K562 (cell line): ENCODE measurements around the gene ARFGEF2. TPM values are rescaled to one million over a fixed set of nuclear protein-coding genes. Genes with fewer than 3 reads are reported as not detected.
A peak's percentile ranks its signal among the peaks of the same experiment; 100 is the strongest.

Source experiments
- ATAC-seq: fragments of 200-7000 bp; cut with Tn5 transposase; 3 replicates; pipeline ENCODE4 v1.9.1; 2020; ENCODE audit warnings: moderate library complexity
- BruUV-seq: library from RNA; stranded (reverse); fragments of 400-500 nt; replicated peaks from 2 replicates; lab custom pipeline; 2021; lab: Mats Ljungman, UMichigan
- CTCF ChIA-PET: fragments of 300-600 bp; formaldehyde crosslinking; extraction: SDS; loops from one replicate; lab custom pipeline; 2021; ENCODE audit warnings: low intra/inter-chr PET ratio; lab: Yijun Ruan, JAX
- POLR2A ChIA-PET: fragments of 300-600, 350-650 bp; sonication (Branson Sonifier 250); formaldehyde crosslinking; extraction: SDS; loops from one replicate; lab custom pipeline; 2021; ENCODE audit warnings: antibody characterized with exemption, inconsistent platforms; lab: Yijun Ruan, JAX
- DNase-seq, 4 experiments: peaks; one replicate each; pipeline versions ENCODE4 v3.0.0 to v3.0.0-alpha.2; 2011 to 2018; ENCODE audit warnings: low spot score in 3 of 4, mixed read lengths in 3 of 4; ENCODE audit errors: extremely low read depth in 1 of 4
- FAIRE-seq: peaks from 2 replicates; lab custom pipeline; 2011; peaks lifted over from hg19 to GRCh38; lab: Jason Lieb, UNC
- H2AFZ ChIP-seq: 2 replicates; pipeline ENCODE4 v1.6.0; 2011; ENCODE audit warnings: low read depth, low read length, control low read depth, inconsistent platforms
- H3K27ac ChIP-seq: fragments of 200-600 bp; 3 replicates; pipeline ENCODE4 v1.8.0; 2011; ENCODE audit warnings: low read depth, mild to moderate bottlenecking, control low read depth, inconsistent platforms, low read length, moderate library complexity, mixed read lengths; ENCODE audit errors: extremely low read depth
- H3K27me3 ChIP-seq, 2 experiments: fragments of 300-600 bp in 1 of 2; 2 replicates in 1 of 2; 3 replicates in 1 of 2; pipeline versions ENCODE4 v1.6.0 to v1.8.0; 2011; ENCODE audit warnings: inconsistent platforms in 2 of 2, low read length in 2 of 2, mild to moderate bottlenecking in 1 of 2, mixed read lengths in 1 of 2, moderate library complexity in 1 of 2; ENCODE audit not compliant: control insufficient read depth in 2 of 2, insufficient read depth in 2 of 2
- H3K36me3 ChIP-seq: fragments of 300-600 bp; 3 replicates; pipeline ENCODE4 v1.8.0; 2011; ENCODE audit warnings: mild to moderate bottlenecking, low read length, inconsistent platforms; ENCODE audit not compliant: control insufficient read depth, insufficient read depth
- H3K4me1 ChIP-seq, 2 experiments: fragments of 200-600 bp in 1 of 2; replicated peaks in 1 of 2; 2 replicates in 1 of 2; 3 replicates in 1 of 2; pipeline versions ENCODE4 v1.5.1 to v1.8.0; 2011; ENCODE audit warnings: inconsistent platforms in 2 of 2, low read length in 2 of 2, mild to moderate bottlenecking in 1 of 2, mixed read lengths in 1 of 2, moderate library complexity in 1 of 2; ENCODE audit not compliant: control insufficient read depth in 2 of 2, insufficient read depth in 2 of 2
- H3K4me2 ChIP-seq: 2 replicates; pipeline ENCODE4 v1.6.1; 2011; ENCODE audit warnings: low read length, control low read depth, inconsistent platforms, mixed read lengths; ENCODE audit not compliant: insufficient read depth
- H3K4me3 ChIP-seq: fragments of 200-600 bp; sonication (generic), shearing (Covaris generic); 2 replicates; pipeline ENCODE4 v1.5.1; 2016; ENCODE audit warnings: control low read depth, inconsistent platforms
- H3K79me2 ChIP-seq: fragments of 200-600 bp; 3 replicates; pipeline ENCODE4 v1.8.0; 2011; ENCODE audit warnings: low read length, inconsistent platforms; ENCODE audit not compliant: control insufficient read depth, insufficient read depth
- H3K9ac ChIP-seq, 2 experiments: 2 replicates each; pipeline versions ENCODE4 v1.6.0 to v1.6.1; 2011; ENCODE audit warnings: low read depth in 2 of 2, low read length in 2 of 2, control low read depth in 1 of 2, inconsistent platforms in 1 of 2, mild to moderate bottlenecking in 1 of 2, mixed read lengths in 1 of 2; ENCODE audit not compliant: insufficient read depth in 1 of 2
- H3K9me1 ChIP-seq: one replicate; pipeline ENCODE4 v1.6.0; 2011; ENCODE audit warnings: inconsistent platforms, mild to moderate bottlenecking, low read length, moderate library complexity; ENCODE audit not compliant: control insufficient read depth, insufficient read depth
- H3K9me3 ChIP-seq: replicated peaks from 2 replicates; pipeline ENCODE4 v1.5.1; 2011; ENCODE audit warnings: low read depth, low read length, inconsistent platforms; ENCODE audit not compliant: control insufficient read depth, insufficient read depth
- H4K20me1 ChIP-seq: replicated peaks from 2 replicates; pipeline ENCODE4 v1.6.1; 2011; ENCODE audit warnings: low read length, inconsistent platforms, mixed read lengths; ENCODE audit not compliant: control insufficient read depth, insufficient read depth
- ELF1 ChIP-seq: fragments of 200-800 bp; sonication (Bioruptor generic); IDR thresholded peaks from 2 replicates; pipeline ENCODE4 v1.6.1; 2016; ENCODE audit warnings: missing genetic modification characterization, missing compliant biosample characterization
- FOXJ3 ChIP-seq: sonication (generic); formaldehyde crosslinking; IDR thresholded peaks from 2 replicates; pipeline ENCODE4 v1.4.0; 2020; ENCODE audit warnings: mild to moderate bottlenecking, missing genetic modification reagents
- FUS ChIP-seq: fragments of 200-400 bp; formaldehyde crosslinking; optimal IDR thresholded peaks from 2 replicates; pipeline ENCODE3; 2017; ENCODE audit warnings: low read depth, low read length
- MXI1 ChIP-seq: IDR thresholded peaks from 2 replicates; pipeline ENCODE4 v1.6.1; 2011; ENCODE audit warnings: low read depth, mild to moderate bottlenecking, improper control_type of control experiment, low read length
- RAD21 ChIP-seq, 2 experiments: fragments of 250-450 bp in 1 of 2; fragments of 450-650 bp in 1 of 2; sonication (Bioruptor Pico) in 1 of 2; formaldehyde crosslinking in 1 of 2; IDR thresholded peaks in 1 of 2; conservative IDR thresholded peaks in 1 of 2; 2 replicates each; pipeline versions ENCODE4 v1.4.0 to v1.8.0; 2020 to 2022; ENCODE audit warnings: mild to moderate bottlenecking in 2 of 2, moderate library complexity in 1 of 2
- RBM22 ChIP-seq: fragments of 200-400 bp; formaldehyde crosslinking; IDR thresholded peaks from 2 replicates; pipeline ENCODE4 v1.6.1; 2018; ENCODE audit warnings: low read length, low read depth; ENCODE audit not compliant: poor library complexity, severe bottlenecking
- RCOR1 ChIP-seq, 2 experiments: IDR thresholded peaks; 2 replicates each; pipeline ENCODE4 v1.6.1; 2012; ENCODE audit warnings: low read depth in 2 of 2, low read length in 2 of 2, borderline replicate concordance in 1 of 2, improper control_type of control experiment in 1 of 2
- ZZZ3 ChIP-seq: fragments of 450-650 bp; IDR thresholded peaks from 2 replicates; pipeline ENCODE4 v1.6.1; 2016; ENCODE audit warnings: antibody characterized with exemption, mild to moderate bottlenecking, moderate library complexity
- WGBS: fragments of 100-300 bp; shearing (Covaris generic); methylation state at CpG from one replicate; pipeline ENCODE4 v1.1.6; 2016; ENCODE audit warnings: low coverage, mixed read lengths; ENCODE audit not compliant: insufficient coverage; ENCODE audit errors: missing lambda C conversion rate; 5-methylcytosine and 5-hydroxymethylcytosine counted together
- in situ Hi-C: fragments of 300-500 bp; cut with MboI; formaldehyde crosslinking; loops from 4 replicates; pipeline ENCODE4 v1.15.0; 2018; ENCODE audit warnings: inconsistent platforms, mixed read lengths
- intact Hi-C: fragments of 100-400 bp; cut with micrococcal nuclease; formaldehyde crosslinking; loops from 2 replicates; pipeline ENCODE4 v1.14.2; 2022
- polyA plus RNA-seq, 8 experiments: library from polyadenylated mRNA; depleted of rRNA in 4 of 8; stranded (reverse) in 5 of 8; unstranded in 3 of 8; fragments of >200 nt; fragmentation: Nextera tagmentation in 2 of 8; fragmentation: Illumina TruSeq in 1 of 8; extraction: Ambion mirVana in 2 of 8; extraction: Trizol in 1 of 8; gene quantifications; 2 replicates each; pipeline versions ENCODE4 v1.2.1 to v1.2.3, GENCODE V29; 2011 to 2014; ENCODE audit warnings: inconsistent platforms in 1 of 8, missing spikeins in 1 of 8
- total RNA-seq, 7 experiments: library from RNA; depleted of rRNA in 6 of 7; stranded (reverse); fragments of >200 nt in 6 of 7; fragmentation: Illumina TruSeq in 2 of 7; extraction: Trizol in 2 of 7; gene quantifications; 2 replicates each; pipeline versions ENCODE4 v1.2.1 to v1.2.3, GENCODE V29; 2011 to 2021; ENCODE audit warnings: low replicate concordance in 1 of 7
- TF ChIP-seq, protein P1 (sequence below): sonication (generic); formaldehyde crosslinking; IDR thresholded peaks from 2 replicates; pipeline ENCODE4 v1.8.0; 2022; ENCODE audit warnings: missing genetic modification reagents, mild to moderate bottlenecking, borderline replicate concordance
- TF ChIP-seq, protein P2 (sequence below): fragments of 250-450 bp; sonication (Bioruptor Pico); IDR thresholded peaks from 2 replicates; pipeline ENCODE4 v1.4.0; 2020; ENCODE audit warnings: mild to moderate bottlenecking
- TF ChIP-seq, protein P3 (sequence below), 3 experiments: IDR thresholded peaks in 2 of 3; conservative IDR thresholded peaks in 1 of 3; 2 replicates each; pipeline ENCODE4 v1.5.1; 2011 to 2012; ENCODE audit warnings: low read length in 3 of 3, mild to moderate bottlenecking in 3 of 3, control low read depth in 2 of 3, improper control_type of control experiment in 1 of 3, inconsistent platforms in 1 of 3, low read depth in 1 of 3, mixed read lengths in 1 of 3, moderate library complexity in 1 of 3; ENCODE audit not compliant: insufficient read depth in 2 of 3
- TF ChIP-seq, protein P4 (sequence below): IDR thresholded peaks from 2 replicates; pipeline ENCODE4 v1.6.1; 2011; ENCODE audit not compliant: insufficient read length; ENCODE audit errors: extremely low read depth

The ARFGEF2 gene
- total and polyA plus RNA-seq, 9 of the 15 experiments (the other 6 are each of a cell fraction or from before 2014, with no cell fraction given): 4.2 to 18.8 (median 13.7) TPM

DNA sequence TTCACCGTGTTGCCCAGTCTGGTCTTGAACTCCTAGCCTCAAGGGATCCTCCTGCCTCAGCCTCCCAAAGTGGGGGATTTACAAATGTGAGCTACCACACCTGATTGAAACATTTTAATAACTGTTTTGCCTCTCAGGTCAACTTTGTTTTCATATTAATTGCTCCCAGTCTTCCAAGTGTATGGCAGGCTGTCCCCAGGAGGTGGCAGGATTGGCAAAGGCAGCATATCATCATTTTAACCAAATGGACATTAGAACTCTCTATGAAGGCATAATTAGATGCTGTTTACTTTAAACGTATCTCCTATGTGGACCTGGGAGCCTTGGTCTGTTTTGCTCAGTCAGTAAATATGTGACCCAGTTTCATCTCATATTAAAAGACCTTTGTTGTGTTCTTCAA is 65.4 kb downstream of the ARFGEF2 start:
- Histone ChIP-seq H3K4me2 (no peak overlapping the region), H3K9ac (no peak overlapping the region), H4K20me1 (no peaks in the 10 kb centered on the region), H3K79me2 (no peaks in the 10 kb centered on the region), H2AFZ (no peak overlapping the region), H3K9me3 (no peaks in the 10 kb centered on the region; the same call in 1 of the 2 replicates), H3K4me3 (no peak overlapping the region), H3K36me3 (peaks cover 87% of the 10 kb centered on the region), H3K4me1 (no peaks in the 10 kb centered on the region; a peak in 1 of 5 replicates), H3K27me3 (no peaks in the 10 kb centered on the region), H3K9me1 (no peaks in the 10 kb centered on the region), H3K27ac (no peak overlapping the region)
- POLR2A ChIA-PET: no interaction called here
- intact Hi-C loops: loop anchor here (2.0 to 10.0 kb wide), 2 partner anchors 108 to 230 kb away; no protein-coding TSS in a partner anchor
- TF ChIP-seq, protein P1, sequence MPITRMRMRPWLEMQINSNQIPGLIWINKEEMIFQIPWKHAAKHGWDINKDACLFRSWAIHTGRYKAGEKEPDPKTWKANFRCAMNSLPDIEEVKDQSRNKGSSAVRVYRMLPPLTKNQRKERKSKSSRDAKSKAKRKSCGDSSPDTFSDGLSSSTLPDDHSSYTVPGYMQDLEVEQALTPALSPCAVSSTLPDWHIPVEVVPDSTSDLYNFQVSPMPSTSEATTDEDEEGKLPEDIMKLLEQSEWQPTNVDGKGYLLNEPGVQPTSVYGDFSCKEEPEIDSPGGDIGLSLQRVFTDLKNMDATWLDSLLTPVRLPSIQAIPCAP (CRISPR knock-in tag): no peak
- TF ChIP-seq, protein P2, sequence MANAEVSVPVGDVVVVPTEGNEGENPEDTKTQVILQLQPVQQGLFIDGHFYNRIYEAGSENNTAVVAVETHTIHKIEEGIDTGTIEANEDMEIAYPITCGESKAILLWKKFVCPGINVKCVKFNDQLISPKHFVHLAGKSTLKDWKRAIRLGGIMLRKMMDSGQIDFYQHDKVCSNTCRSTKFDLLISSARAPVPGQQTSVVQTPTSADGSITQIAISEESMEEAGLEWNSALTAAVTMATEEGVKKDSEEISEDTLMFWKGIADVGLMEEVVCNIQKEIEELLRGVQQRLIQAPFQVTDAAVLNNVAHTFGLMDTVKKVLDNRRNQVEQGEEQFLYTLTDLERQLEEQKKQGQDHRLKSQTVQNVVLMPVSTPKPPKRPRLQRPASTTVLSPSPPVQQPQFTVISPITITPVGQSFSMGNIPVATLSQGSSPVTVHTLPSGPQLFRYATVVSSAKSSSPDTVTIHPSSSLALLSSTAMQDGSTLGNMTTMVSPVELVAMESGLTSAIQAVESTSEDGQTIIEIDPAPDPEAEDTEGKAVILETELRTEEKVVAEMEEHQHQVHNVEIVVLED: no peak
- TF ChIP-seq MXI1 (no peak), RBM22 (no peak), RCOR1 (IDR thresholded peaks at IDR 0.05; ENCODE audit: borderline replicate concordance in 1 of 2, low read depth in 2 of 2, low read length in 2 of 2) (no peak), FOXJ3 (CRISPR knock-in tag) (no peak), ELF1 (tag) (no peak), ZZZ3 (no peak), RAD21 (CRISPR knock-in tag; conservative IDR thresholded peaks at IDR 0.05 in 1 of 2, IDR thresholded peaks at IDR 0.05 in 1 of 2) (peak in 1 of 2 experiments; percentile 33; a peak in 1 of 4 replicates), FUS (no peak)
- TF ChIP-seq, protein P3, sequence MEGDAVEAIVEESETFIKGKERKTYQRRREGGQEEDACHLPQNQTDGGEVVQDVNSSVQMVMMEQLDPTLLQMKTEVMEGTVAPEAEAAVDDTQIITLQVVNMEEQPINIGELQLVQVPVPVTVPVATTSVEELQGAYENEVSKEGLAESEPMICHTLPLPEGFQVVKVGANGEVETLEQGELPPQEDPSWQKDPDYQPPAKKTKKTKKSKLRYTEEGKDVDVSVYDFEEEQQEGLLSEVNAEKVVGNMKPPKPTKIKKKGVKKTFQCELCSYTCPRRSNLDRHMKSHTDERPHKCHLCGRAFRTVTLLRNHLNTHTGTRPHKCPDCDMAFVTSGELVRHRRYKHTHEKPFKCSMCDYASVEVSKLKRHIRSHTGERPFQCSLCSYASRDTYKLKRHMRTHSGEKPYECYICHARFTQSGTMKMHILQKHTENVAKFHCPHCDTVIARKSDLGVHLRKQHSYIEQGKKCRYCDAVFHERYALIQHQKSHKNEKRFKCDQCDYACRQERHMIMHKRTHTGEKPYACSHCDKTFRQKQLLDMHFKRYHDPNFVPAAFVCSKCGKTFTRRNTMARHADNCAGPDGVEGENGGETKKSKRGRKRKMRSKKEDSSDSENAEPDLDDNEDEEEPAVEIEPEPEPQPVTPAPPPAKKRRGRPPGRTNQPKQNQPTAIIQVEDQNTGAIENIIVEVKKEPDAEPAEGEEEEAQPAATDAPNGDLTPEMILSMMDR (IDR thresholded peaks at IDR 0.05 in 2 of 3, conservative IDR thresholded peaks at IDR 0.05 in 1 of 3; ENCODE audit: insufficient read depth in 2 of 3, low read depth in 1 of 3, low read length in 3 of 3): peak; percentile 25 to 50 (median 47); a peak in 5 of 6 replicates
- TF ChIP-seq, protein P4, sequence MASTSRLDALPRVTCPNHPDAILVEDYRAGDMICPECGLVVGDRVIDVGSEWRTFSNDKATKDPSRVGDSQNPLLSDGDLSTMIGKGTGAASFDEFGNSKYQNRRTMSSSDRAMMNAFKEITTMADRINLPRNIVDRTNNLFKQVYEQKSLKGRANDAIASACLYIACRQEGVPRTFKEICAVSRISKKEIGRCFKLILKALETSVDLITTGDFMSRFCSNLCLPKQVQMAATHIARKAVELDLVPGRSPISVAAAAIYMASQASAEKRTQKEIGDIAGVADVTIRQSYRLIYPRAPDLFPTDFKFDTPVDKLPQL: no peak
- BruUV-seq: no TSS peak
- ATAC-seq (peak; percentile 60; the same call in 2 of the 3 replicates), DNase-seq (peak in 2 of 4 experiments; percentile 17), FAIRE-seq (peak; percentile 73)
- in situ Hi-C loops: no loop called here
- CTCF ChIA-PET: interaction anchor here (0.6 to 1.1 kb wide), 2 partner anchors 134 to 351 kb away, joined by 3 to 4 read pairs; no protein-coding TSS in a partner anchor
- WGBS: 43% methylated on average over 2 of the region's 2 CpGs
